HL-60 (cell line): ENCODE results near the gene ELP2.

Experiments
- CTCF ChIP-seq: IDR thresholded peaks from one replicate; pipeline ENCODE4 v1.5.1; 2011; ENCODE audit warnings: low read length, control low read depth, inconsistent platforms; ENCODE audit not compliant: insufficient read depth
- GABPA ChIP-seq: IDR thresholded peaks from 2 replicates; pipeline ENCODE4 v1.6.1; 2012; ENCODE audit warnings: low read depth
- POLR2AphosphoS5 ChIP-seq: IDR thresholded peaks from 2 replicates; pipeline ENCODE4 v1.6.1; 2012; ENCODE audit warnings: low read depth
- REST ChIP-seq: IDR thresholded peaks from 2 replicates; pipeline ENCODE4 v1.6.1; 2012; ENCODE audit warnings: low read depth; ENCODE audit not compliant: insufficient replicate concordance

- no peak for TF ChIP-seq REST
- TF ChIP-seq CTCF: no peak
- TF ChIP-seq POLR2AphosphoS5: no peak
- TF ChIP-seq GABPA: no peak
These were observed 67.9 kb downstream of the ELP2 start for GRCh38 chr18:36197511-36198166.
